GM21360 (cell line): ENCODE data around the gene ATP6V1E1.
"Not testable (repeated sequence)": the region's sequence is repeated elsewhere in the genome, so short reads cannot be mapped to it uniquely, and the experiment has no call there.

Experiments
- ATAC-seq: cut with Tn5 transposase; IDR thresholded peaks from one replicate; pipeline ENCODE4 v1.9.1; 2021; ENCODE audit warnings: mild to moderate bottlenecking, moderate library complexity; ENCODE audit not compliant: unreplicated experiment

The ATP6V1E1 gene

GRCh38 chr22:17583151-17583550, 45.4 kb downstream of the ATP6V1E1 start:
- no peak for ATAC-seq

- no peak for ATAC-seq
Measured at GRCh38 chr22:17581631-17582030, 46.9 kb downstream of the ATP6V1E1 start.

- ATAC-seq: no peak
Measured at GRCh38 chr22:17581056-17581455, 47.5 kb downstream of the ATP6V1E1 start.

GRCh38 chr22:17580441-17581031, 48.0 kb downstream of the ATP6V1E1 start:
- ATAC-seq: no peak

- no peak for ATAC-seq
Measured at GRCh38 chr22:17579535-17579981, 49.0 kb downstream of the ATP6V1E1 start.

- no peak for ATAC-seq
Measured at GRCh38 chr22:17578136-17578754, 50.3 kb downstream of the ATP6V1E1 start.

- no peak for ATAC-seq
Measured at GRCh38 chr22:17576470-17576869, 52.1 kb downstream of the ATP6V1E1 start.

GRCh38 chr22:17575681-17576080, 52.9 kb downstream of the ATP6V1E1 start:
- ATAC-seq: no peak

- ATAC-seq: no peak
Measured at GRCh38 chr22:17575151-17575550, 53.4 kb downstream of the ATP6V1E1 start.

GRCh38 chr22:17570851-17571631, 57.5 kb downstream of the ATP6V1E1 start:
- no peak for ATAC-seq

- ATAC-seq: no peak
Measured at GRCh38 chr22:17569971-17570511, 58.5 kb downstream of the ATP6V1E1 start.

- no peak for ATAC-seq
Measured at GRCh38 chr22:17566776-17567175, 61.8 kb downstream of the ATP6V1E1 start.

- ATAC-seq: not testable (repeated sequence)
Measured at GRCh38 chr22:17566016-17566687, 62.4 kb downstream of the ATP6V1E1 start.

GRCh38 chr22:17563936-17564391, 64.6 kb downstream of the ATP6V1E1 start:
- no peak for ATAC-seq

- ATAC-seq: no peak
Measured at GRCh38 chr22:17562906-17563870, 65.4 kb downstream of the ATP6V1E1 start, which contains the start of gene SLC25A18. Gene SLC25A18 (plus strand): TSS chr22:17563498. CDS start chr22:17579945, 16,447 bp downstream.

GRCh38 chr22:17559188-17559587, 69.4 kb downstream of the ATP6V1E1 start:
- ATAC-seq: no peak

GRCh38 chr22:17554814-17555213, 73.7 kb downstream of the ATP6V1E1 start:
- no peak for ATAC-seq

GRCh38 chr22:17552737-17553136, 75.8 kb downstream of the ATP6V1E1 start:
- no peak for ATAC-seq

- no peak for ATAC-seq
Measured at GRCh38 chr22:17549655-17550054, 78.9 kb downstream of the ATP6V1E1 start.

- ATAC-seq: no peak
Measured at GRCh38 chr22:17549183-17549582, 79.4 kb downstream of the ATP6V1E1 start.
